Measurements from ENCODE around the gene FBLN1.

The FBLN1 gene

GRCh38 chr22:45496451-45496941 is 6.2 kb upstream of the FBLN1 start:
- no peak overlapping the region for H3K4me3 ChIP-seq (ENCODE audit: low read length)
- DNase-seq (ENCODE audit: low read depth, low spot score): no peak

GRCh38 chr22:45497351-45498145 is 5.1 kb upstream of the FBLN1 start:
- no peak overlapping the region for H3K4me3 ChIP-seq (ENCODE audit: low read length)
- DNase-seq (ENCODE audit: low read depth, low spot score): no peak

- no peak for DNase-seq (ENCODE audit: low read depth, low spot score)
- H3K4me3 ChIP-seq (ENCODE audit: low read length): no peak overlapping the region
Measured at GRCh38 chr22:45499746-45500145, 2.9 kb upstream of the FBLN1 start.

GRCh38 chr22:45503050-45503815 is 550 bp downstream of the FBLN1 start:
- DNase-seq (ENCODE audit: low read depth, low spot score): no peak

GRCh38 chr22:45503816-45504372 is 1.2 kb downstream of the FBLN1 start:
- H3K4me3 ChIP-seq (ENCODE audit: low read length): no peak overlapping the region
- DNase-seq (ENCODE audit: low read depth, low spot score): no peak

More at GRCh38 chr22:45503050-45503815, 550 bp downstream of the FBLN1 start:
- H3K4me3 ChIP-seq (ENCODE audit: low read length): no peak overlapping the region

- DNase-seq (ENCODE audit: low read depth, low spot score): no peak
- no peak overlapping the region for H3K4me3 ChIP-seq (ENCODE audit: low read length)
Measured at GRCh38 chr22:45504373-45505341, 2.0 kb downstream of the FBLN1 start.

GRCh38 chr22:45505991-45506747 is 3.5 kb downstream of the FBLN1 start:
- H3K4me3 ChIP-seq (ENCODE audit: low read length): no peak overlapping the region

GRCh38 chr22:45506816-45507360 is 4.2 kb downstream of the FBLN1 start:
- no peak for DNase-seq (ENCODE audit: low read depth, low spot score)
- no peak overlapping the region for H3K4me3 ChIP-seq (ENCODE audit: low read length)

More at GRCh38 chr22:45505991-45506747, 3.5 kb downstream of the FBLN1 start:
- no peak for DNase-seq (ENCODE audit: low read depth, low spot score)

- no peak overlapping the region for H3K4me3 ChIP-seq (ENCODE audit: low read length)
- no peak for DNase-seq (ENCODE audit: low read depth, low spot score)
Measured at GRCh38 chr22:45507798-45508197, 5.1 kb downstream of the FBLN1 start.

GRCh38 chr22:45508814-45509213 is 6.1 kb downstream of the FBLN1 start:
- DNase-seq (ENCODE audit: low read depth, low spot score): no peak

GRCh38 chr22:45510376-45511232 is 7.9 kb downstream of the FBLN1 start:
- no peak for DNase-seq (ENCODE audit: low read depth, low spot score)
- H3K4me3 ChIP-seq (ENCODE audit: low read length): no peak overlapping the region

More at GRCh38 chr22:45508814-45509213, 6.1 kb downstream of the FBLN1 start:
- H3K4me3 ChIP-seq (ENCODE audit: low read length): no peak overlapping the region

GRCh38 chr22:45511847-45512261 is 9.2 kb downstream of the FBLN1 start:
- no peak for DNase-seq (ENCODE audit: low read depth, low spot score)
- no peak overlapping the region for H3K4me3 ChIP-seq (ENCODE audit: low read length)

GRCh38 chr22:45512363-45512762 is 9.7 kb downstream of the FBLN1 start:
- H3K4me3 ChIP-seq (ENCODE audit: low read length): no peak overlapping the region
- no peak for DNase-seq (ENCODE audit: low read depth, low spot score)

- no peak for DNase-seq (ENCODE audit: low read depth, low spot score)
- no peak overlapping the region for H3K4me3 ChIP-seq (ENCODE audit: low read length)
Measured at GRCh38 chr22:45515676-45516075, 13.0 kb downstream of the FBLN1 start.

GRCh38 chr22:45516163-45516562 is 13.5 kb downstream of the FBLN1 start:
- no peak overlapping the region for H3K4me3 ChIP-seq (ENCODE audit: low read length)
- no peak for DNase-seq (ENCODE audit: low read depth, low spot score)

- no peak for DNase-seq (ENCODE audit: low read depth, low spot score)
Measured at GRCh38 chr22:45516923-45517675, 14.4 kb downstream of the FBLN1 start.

More at GRCh38 chr22:45516923-45517675, 14.4 kb downstream of the FBLN1 start:
- H3K4me3 ChIP-seq (ENCODE audit: low read length): no peak overlapping the region
